Measurements from ENCODE around the gene PLA2G7.
A peak's percentile ranks its signal among the peaks of the same experiment; 100 is the strongest.
"Not testable (repeated sequence)": the region's sequence is repeated elsewhere in the genome, so short reads cannot be mapped to it uniquely, and the experiment has no call there.

PLA2G7 gene

DNA sequence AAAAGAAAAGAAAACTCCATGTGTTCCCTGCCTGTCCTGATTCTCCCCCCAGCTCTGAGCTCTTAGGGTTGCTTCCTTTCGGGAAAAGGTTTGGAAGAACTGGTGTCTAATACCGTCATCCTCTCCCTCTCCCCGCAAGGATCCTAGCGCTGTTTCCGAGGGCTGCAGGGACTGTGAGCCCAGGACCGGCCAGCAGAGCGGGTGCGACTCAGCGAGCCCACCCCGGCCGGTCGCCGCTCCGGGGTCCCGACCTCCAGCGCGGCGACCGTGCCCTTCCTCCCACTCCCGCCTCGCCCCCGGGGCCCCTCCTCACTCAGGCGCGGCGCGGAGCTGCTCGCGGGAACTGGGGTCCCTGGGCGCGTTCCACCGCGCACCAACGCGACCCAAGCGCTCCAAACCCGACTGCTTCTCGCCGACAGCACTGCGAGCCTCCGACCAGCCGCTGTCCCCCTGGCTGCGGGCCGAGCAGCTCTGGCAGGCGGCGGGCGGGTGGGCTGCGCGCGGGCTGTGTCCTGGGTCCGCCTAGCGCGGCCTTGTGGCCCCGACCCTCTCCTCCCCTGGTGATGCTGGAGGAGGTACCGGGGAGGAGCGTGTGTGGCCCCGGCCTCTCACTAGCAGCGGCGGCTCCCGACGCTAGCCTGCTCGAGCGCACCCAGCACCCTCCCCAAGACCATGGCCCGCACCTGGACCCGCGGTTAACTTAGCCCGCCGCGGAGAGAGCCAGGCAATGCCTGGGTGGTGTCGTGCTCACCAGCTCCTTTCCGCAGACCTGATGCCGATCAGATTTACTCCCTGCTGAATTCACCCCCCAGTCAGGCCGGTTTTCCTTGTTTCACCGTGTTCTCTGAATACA, at the start of gene PLA2G7:
PLA2G7 (minus strand) TSS at position 509 of the 853 bp plus-strand sequence. CDS start 12,484 bp downstream, outside the sequence.
- TF ChIP-seq GATA1 (IDR thresholded peaks at IDR 0.05; ENCODE audit: low read depth, low read length), result no peak
- TF ChIP-seq POLR2A (IDR thresholded peaks at IDR 0.05; ENCODE audit: low read length), result no peak
- DNase-seq, result no peak

DNA sequence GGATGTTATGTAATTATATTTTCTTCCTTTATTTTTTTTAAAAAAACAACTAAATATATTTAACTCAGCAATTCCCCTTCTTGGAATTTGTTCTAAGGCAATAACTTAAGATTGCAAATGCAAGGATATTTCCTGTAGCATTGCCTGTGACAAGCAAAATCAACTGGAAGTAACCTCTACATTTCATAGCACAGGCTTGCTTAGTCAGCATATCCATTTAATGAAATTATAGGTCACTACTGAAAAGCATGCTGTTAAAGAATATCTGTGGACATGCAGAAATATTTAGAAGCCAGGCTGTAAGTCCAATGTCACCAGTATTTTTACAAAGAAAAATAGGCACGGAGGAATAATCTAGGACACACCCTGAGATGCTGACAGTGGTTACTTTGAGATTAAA, 49.4 kb upstream of the PLA2G7 start:
- no peak for TF ChIP-seq GATA1 (IDR thresholded peaks at IDR 0.05; ENCODE audit: low read depth, low read length)
- no peak for DNase-seq

DNA sequence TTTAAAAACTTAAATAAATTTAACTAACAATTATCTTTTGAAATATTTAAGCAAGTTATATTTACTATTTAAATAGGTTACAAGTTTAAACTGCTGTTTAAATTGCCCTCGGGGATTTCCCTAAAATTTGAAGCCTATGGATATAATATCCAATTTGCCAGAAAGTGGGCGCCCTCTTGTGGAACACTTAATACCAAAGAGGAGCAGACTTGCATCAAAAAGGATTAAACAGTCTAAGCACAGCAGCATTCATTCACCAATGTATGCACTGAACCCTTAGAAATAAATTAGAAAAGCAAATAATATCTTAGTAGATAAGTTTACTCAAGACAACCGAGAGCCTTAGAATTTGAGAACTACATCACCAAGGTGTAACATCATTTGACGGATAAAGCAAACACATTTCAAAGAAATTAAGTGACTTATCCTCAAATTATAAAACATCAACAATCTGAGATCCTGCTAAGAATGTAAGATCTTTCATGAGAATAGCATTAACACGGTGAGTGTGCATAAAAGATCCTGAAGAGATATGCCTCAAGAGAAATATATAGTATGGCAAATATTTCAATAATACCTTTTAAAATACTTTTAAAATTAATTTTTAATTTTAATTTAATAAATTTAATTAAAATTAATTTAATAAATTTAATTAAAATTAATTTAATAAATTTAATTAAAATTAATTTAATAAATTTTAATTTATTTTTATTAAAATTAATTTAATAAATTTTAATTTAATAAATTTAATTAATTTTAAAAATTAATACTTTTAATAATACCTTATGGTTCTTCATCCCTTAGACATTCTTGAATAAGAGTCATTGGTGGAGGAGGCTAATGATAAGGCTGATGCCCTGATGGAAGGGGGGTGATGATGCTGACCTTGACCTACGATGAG, 46.6 kb upstream of the PLA2G7 start:
- DNase-seq, result peak; percentile 39 to 65
- no peak for TF ChIP-seq POLR2A (IDR thresholded peaks at IDR 0.05; ENCODE audit: low read length)
- no peak for TF ChIP-seq GATA1 (IDR thresholded peaks at IDR 0.05; ENCODE audit: low read depth, low read length)

DNA sequence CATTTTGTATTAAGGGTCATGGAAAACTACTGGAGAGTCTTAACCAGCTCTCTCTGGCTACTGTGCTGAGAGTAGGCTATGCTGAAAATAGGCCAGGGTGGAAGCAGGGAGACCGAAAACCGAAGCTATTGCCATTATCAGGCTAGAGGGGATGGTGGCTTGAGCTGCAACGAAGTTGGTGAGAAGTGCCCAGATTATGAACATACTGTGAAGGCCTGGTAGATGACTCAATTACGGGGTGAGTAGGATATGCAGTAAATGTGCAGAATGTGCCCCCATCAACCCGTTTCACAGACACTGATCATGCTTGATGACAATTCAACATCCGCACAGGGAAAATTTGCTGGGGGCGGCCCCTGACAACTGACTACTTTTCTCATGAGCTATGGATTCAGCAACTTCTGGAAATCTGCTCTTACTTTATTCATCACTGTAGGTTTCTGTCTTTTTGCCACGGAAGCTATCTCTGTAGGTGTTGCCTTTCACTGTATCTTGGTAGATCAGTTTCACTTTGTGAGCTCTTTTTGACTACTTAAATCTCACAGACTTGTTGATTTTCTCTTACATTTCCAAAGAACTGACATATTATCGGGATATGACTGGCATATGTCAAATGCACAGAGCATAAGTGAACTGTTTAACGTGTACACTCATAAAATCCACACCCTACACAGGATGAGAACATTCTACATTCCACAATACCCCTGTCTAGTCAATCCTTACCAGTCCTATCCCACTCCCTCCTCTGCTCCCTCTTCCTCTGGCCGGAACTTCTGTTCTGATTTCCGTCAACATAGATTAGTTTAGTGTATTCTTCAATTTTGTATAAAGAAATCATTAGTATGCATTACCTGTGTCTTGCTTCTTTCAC, 42.5 kb upstream of the PLA2G7 start:
- no peak for DNase-seq
- TF ChIP-seq GATA1 (IDR thresholded peaks at IDR 0.05; ENCODE audit: low read depth, low read length) (no peak), POLR2A (IDR thresholded peaks at IDR 0.05; ENCODE audit: low read length) (no peak)

DNA sequence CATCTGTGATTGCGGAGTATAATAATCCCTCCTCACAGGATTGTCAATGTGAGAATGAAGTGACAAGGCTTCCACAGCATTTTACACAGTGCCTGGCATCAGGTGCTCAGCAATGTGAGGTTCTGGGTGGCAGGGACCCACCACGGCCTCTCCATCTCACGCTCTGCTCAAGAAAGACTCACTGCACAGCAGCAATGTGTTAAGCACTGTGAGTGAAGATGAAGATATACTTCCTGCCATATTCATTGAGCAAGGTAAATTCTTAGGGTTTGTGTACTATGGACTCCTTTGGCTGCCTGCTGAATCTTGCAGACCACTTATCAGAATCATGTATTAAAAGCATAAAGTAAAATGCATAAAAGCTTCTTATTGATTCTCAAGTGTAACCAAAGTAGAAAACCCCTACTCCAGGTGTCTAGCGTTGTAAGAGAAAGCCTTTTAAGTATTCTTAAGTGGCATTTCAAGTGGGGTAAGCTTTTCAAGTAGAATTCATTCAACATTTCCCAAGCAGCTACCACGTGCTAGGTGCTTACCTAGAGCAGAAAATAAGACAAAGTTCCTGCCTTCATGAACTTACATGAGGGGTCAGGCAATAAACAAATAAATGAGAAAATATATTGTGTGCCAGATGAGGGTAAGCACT, 41.0 kb upstream of the PLA2G7 start:
- no peak for DNase-seq
- TF ChIP-seq GATA1 (IDR thresholded peaks at IDR 0.05; ENCODE audit: low read depth, low read length), result no peak
- no peak for TF ChIP-seq POLR2A (IDR thresholded peaks at IDR 0.05; ENCODE audit: low read length)

DNA sequence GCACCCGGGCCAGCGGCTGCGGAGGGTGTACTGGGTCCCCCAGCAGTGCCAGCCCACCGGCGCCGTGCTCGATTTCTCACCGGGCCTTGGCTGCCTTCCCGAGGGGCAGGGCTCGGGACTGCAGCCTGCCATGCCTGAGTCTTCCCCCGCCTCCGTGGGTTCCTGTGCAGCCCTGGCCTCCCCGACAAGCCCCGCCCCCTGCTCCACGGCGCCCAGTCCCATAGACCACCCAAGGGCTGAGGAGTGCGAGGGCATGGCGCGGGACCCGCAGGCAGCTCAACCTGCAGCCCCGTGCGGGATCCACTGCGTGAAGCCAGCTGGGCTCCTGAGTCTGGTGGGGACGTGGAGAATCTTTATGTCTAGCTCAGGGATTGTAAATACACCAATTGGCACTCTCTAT, 39.6 kb upstream of the PLA2G7 start:
- DNase-seq, result not testable (repeated sequence)

DNA sequence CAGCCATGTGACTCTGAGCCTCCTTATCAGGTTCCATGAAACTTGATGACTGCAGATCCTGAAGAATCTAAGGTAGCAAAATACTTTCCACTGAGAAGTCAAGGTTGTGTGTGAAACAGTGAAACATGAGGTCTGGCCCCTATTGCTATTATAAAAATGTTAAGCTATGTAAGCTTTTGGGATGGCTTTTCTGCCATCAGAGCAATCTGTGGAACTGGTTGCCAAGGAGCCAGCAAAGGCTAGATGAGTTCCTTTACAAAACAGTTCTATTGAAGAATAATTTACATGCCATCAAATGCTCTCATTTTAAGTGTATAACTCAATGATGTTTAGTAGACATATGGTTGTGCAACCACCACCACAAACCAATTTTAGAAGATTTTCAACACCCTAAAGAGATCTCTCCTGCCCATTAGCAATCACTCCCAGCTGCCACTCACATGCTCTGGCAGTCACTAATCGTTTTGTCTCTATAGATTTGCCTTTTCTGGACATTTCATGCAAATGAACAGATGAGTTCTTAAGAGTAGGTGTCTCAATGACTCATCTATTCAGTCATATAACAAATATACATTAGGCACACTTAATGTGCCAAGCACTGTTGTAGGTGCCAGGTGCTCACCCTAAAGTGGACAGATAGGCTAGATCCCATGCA, 38.2 kb upstream of the PLA2G7 start:
- no peak for TF ChIP-seq GATA1 (IDR thresholded peaks at IDR 0.05; ENCODE audit: low read depth, low read length)
- TF ChIP-seq POLR2A (IDR thresholded peaks at IDR 0.05; ENCODE audit: low read length), result no peak
- no peak for DNase-seq

DNA sequence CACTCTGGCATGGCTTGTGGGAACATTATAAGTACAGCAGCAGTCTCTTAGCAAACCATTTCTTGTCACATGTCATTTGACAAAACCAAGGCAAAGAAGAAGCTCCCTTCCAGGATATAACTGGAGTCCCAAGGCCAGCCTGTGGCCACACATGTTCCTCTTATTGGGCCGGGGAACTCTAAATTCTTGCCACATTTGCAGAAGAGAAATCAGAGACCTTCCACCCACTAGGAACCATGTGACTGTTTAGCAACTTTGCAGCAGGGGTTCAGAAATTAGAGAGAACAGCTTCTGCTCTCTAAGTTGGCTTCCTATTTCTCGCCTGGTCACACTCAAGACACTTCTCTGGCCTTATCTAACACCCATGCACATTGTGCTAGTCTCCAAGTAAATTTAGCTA, 37.6 kb upstream of the PLA2G7 start:
- TF ChIP-seq POLR2A (IDR thresholded peaks at IDR 0.05; ENCODE audit: low read length) (no peak), GATA1 (IDR thresholded peaks at IDR 0.05; ENCODE audit: low read depth, low read length) (no peak)
- DNase-seq, result no peak

DNA sequence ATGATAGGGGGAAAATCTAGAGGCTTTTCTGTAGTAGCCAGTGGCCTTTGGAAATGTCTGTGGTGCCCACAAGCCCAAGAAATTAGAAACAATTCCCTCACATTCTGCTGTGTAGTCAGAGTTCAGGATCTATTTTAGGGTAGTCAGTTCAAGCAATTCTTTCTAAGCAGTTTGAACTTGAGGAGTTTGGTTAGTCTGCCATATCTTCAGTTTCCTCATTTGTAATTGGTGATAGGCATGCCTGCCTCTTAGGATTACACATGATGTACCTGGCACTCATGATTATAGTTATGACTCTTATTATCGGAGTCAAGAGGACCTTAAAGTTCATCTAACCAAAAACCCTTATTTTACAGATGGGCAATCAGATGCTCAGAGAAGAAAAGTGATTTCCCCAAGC, 36.8 kb upstream of the PLA2G7 start:
- no peak for TF ChIP-seq POLR2A (IDR thresholded peaks at IDR 0.05; ENCODE audit: low read length)
- TF ChIP-seq GATA1 (IDR thresholded peaks at IDR 0.05; ENCODE audit: low read depth, low read length), result no peak
- DNase-seq, result no peak

DNA sequence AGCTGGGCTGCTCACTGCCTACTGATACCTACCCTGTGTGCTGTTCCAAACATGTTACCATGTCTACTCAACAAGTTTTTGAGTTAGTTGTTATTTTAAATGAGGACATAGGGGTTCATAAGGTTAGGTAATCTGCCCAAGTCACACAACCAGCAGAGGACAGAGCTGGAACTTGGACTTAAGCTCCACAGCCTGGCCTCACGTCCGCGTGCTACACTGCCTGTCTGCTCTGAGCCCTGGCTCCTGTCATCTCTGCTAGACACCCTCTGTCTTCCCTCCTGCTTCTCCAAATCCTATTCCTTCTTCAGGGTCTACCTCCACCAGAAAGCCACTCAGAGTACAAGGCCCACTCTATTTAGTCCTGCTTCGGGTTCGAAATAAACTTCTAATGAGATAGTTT, 29.8 kb upstream of the PLA2G7 start:
- TF ChIP-seq POLR2A (IDR thresholded peaks at IDR 0.05; ENCODE audit: low read length) (no peak), GATA1 (IDR thresholded peaks at IDR 0.05; ENCODE audit: low read depth, low read length) (no peak)
- DNase-seq, result no peak

DNA sequence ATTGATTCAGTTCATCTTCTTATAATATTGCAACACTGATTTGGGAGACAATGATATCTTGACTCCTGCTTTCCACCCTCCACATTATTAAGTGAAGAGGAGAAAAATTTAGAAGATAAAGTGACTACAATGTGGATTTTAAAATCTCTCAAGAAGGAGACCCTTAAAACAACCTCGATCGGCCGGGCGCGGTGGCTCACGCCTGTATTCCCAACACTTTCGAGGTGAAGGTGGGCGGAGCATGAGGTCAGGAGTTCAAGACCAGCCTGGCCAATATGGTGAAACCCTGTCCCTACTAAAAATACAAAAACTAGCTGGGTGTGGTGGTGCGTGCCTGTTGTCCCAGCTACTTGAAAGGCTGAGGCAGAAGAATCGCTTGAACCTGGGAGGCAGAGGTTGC, 29.1 kb upstream of the PLA2G7 start:
- DNase-seq, result not testable (repeated sequence)

DNA sequence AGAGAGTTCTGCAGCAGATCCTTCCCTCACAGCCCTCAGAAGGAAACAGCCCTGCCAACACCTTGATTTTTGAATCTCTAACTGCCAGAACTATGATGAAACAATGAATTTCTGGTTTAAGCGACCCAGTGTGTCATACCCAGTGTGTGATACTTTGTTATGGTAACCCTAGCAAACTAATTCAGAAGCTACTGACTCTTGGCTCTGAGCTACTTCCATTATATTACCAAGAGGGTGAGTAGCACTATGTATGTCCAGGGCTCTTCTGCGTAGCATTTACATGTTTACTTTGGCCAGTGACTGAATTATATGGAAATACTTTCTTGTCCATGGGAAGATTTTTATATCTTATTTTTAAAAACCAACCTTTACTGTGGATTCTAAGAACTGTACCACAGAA, 28.3 kb upstream of the PLA2G7 start:
- no peak for DNase-seq
- TF ChIP-seq POLR2A (IDR thresholded peaks at IDR 0.05; ENCODE audit: low read length), result no peak
- TF ChIP-seq GATA1 (IDR thresholded peaks at IDR 0.05; ENCODE audit: low read depth, low read length), result no peak

DNA sequence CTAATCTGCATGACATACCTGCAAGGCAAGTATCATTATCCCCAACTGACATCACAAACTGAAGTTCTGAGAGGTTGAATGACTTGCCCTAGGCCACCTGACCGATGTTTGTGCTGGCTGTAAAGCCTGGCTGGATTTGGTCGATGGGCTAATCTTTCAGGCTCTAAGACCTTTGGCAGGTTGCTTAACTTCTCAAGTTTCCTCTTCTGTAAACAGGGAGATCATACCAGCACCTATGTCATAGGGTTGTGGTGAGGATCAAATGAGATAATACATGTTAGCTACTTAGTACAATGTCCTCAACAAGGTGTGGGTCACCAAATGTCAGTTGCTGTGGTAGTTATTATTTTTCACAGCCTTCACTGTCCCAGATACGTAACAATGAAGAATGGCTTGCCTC, 25.8 kb upstream of the PLA2G7 start:
- no peak for DNase-seq
- TF ChIP-seq GATA1 (IDR thresholded peaks at IDR 0.05; ENCODE audit: low read depth, low read length), result no peak
- no peak for TF ChIP-seq POLR2A (IDR thresholded peaks at IDR 0.05; ENCODE audit: low read length)
